HG02571 (cell line): Measurements from ENCODE around the gene IL17B.
"Not testable (repeated sequence)": the region's sequence is repeated elsewhere in the genome, so short reads cannot be mapped to it uniquely, and the experiment has no call there.

Experiments used
- ATAC-seq: cut with Tn5 transposase; IDR thresholded peaks from one replicate; pipeline ENCODE4 v1.9.1; 2021; ENCODE audit warnings: mild to moderate bottlenecking, moderate library complexity; ENCODE audit not compliant: unreplicated experiment

The IL17B gene

DNA sequence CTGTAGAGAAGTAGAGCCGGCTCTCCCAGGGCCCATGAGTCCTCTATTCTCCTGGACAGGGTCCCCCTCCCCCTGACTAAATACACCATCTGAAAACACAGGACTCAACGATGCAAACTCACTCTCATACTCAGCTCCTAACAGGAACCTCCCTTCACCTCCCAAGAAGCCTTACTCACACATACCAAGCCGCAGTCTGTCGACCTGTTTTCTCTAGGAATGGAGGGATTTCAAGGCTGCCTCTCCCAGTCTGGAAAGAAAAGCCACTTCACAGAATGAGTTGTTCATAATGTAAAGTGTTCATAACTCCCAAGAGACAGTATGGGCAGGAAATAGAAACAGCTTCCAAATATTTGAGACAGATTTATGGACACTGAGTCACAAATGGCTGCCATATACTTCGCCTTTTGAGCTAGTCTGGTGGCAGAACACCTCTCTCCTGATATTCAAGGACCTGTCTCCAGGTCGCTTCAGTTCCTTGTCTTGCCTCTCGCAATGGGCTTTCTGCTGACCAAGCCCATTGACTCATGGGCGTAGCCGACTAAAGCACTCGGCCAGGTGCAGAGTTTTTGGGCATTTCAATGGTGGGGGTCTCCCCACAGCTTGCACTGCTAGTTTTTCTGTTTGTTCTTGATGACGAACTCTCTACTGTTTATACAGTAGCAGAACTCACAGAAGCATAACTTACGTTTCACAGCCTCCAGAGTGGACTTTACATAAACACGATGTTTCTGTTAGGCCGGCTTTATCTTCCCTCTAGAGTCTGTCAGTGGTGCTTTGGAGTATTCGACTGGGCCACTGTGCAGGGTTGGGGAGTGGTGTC, 25.0 kb upstream of the IL17B start:
- no peak for ATAC-seq

DNA sequence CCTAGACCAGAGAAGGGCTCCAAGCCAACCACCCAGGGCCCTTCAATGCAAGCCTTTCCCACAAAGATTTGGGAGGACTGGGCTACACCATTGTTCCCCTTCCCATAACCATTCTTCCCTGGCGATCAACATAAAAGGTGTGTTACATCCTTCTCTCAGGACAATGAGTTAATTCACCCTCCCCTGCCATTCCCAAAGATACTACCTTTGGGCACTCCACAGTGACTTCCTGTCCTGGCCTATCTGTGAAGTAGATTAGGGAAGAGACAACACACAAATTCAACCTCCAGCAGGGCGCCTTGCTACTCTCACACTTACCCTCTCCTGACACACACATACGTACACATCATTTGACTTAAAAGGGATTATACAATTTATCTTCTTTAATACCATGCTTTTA, 23.2 kb upstream of the IL17B start:
- ATAC-seq = no peak

DNA sequence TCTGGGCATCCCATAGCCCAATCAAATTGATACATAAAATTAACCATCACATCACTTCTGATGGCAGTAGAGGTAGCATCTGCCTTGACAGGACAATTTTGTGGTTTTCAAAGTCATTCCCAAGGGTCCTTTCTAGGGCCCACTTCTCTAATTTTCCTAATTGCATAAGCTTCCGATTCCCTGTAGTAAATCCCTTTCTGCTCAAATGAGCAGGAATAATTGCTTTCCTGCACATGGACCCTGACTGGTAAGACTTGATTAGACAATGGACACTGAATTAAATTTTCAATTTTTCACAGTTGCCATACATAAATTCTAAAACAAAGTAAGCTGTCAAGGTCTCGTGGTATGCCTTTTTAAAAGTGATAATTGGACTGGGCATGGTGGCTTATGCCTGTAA, 22.0 kb upstream of the IL17B start:
- no peak for ATAC-seq

DNA sequence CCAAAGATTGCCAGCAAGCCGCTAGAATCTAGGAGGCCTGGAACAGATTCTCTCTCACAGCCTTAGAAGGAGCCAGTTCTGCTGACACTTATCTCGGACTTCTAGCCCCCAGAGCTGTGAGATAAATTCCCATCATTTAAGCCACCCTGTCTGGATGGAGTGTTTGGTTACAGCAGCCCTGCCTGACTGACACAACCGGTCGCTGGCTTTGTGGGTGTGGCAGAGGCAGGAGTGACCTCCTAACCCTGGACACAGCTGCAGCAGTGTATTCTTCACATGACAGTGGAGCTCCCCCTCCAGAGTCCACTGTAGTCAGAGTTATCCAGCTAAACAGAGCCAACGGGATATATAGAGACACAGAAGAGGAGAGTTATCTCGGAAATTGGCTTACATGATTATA, 21.2 kb upstream of the IL17B start:
- no peak for ATAC-seq

DNA sequence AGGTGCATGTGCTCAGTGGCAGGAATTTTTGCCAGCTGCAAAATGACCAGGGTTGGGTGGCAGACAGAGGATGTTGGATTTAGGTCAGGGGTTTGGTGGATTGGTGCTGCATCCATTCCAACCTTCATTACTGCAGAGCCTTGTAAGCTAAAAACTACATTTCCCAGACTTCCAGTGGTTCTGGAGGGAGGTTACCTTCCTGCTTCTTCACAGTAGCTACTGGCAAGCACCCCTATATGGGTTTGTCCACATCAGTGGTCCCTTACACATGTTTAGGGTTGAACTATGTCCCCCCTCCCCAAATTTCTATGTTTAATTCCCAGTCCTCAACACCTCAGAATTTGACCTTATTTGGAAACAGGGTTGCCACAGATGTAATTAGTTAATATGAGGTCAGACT, 20.7 kb upstream of the IL17B start:
- ATAC-seq = no peak

DNA sequence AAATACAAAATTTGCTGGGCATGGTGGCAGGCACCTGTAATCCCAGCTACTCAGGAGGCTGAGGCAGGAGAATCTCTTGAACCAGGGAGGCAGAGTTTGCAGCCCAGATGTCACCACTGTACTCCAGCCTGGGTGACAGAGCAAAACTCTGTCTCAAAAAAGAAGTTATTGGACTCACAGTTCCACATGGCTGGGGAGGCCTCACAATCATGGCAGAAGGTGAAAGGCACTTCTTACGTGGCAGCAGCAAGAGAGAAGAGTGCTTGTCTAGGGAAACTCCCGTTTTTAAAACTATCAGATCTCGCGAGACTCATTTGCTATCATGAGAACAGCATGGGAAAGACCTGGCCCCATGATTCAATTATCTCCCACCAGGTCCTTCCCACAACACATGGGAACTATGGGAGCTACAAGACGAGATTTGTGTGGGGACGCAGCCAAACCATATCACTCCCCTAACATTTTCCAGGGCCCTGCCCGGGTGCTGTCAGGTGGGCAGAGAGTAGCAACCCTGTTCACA, 19.7 kb upstream of the IL17B start:
- not testable (repeated sequence) for ATAC-seq

DNA sequence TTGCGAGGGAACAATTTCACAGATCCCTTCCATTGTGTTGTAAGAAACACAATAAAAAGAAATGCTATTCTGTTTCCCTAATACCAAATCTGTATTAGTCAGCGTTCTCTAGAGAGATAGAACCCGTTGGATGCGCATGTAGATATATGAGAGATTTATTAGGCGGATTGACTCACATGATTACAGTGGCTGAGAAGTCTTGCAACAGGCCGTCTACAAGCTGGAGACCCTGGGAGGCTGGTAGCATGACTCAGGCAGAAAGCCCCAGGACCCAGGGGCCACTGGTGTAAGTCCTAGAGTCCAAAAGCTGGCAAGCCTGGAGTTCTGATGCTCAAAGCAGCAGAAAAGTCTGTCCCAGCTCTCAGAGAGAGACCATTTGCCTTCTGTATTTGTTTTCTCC, 18.4 kb upstream of the IL17B start:
- ATAC-seq = no peak

DNA sequence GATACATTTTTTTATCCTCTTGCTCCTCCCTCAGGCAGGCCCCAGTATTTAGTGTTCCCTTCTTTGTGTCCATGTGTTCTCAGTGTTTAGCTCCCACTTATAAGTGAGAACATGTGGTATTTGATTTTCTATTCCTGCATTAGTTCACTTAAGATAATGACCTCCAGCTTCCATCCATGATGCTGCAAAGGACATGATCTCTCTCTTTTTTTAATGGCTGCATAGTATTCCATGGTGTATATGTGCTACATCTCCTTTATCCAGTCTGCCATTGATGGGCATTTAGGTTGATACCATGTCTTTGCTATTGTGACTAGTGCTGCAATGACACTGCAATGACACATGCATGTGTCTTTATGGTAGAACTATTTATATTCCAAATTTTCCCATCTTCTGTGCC, 15.9 kb upstream of the IL17B start:
- not testable (repeated sequence) for ATAC-seq

DNA sequence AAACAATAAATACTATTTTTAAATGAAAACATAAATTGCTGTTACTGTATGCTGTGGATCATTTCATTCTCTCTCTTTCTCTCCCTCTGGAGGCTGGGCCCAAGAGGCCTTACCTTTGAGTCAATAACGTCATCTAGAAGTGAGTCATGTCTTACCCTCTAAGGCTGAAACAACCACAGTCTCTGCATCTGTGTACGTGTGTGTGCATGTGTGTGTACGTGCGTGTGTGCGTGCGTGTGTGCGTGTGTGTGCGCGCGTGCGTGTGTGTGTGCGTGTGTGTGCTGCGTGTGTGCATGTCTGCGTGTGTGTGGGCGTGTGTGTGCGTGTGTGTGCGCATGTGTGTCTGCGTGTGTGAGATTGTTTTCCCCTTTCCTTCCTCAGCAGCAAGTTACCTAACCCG, 13.6 kb upstream of the IL17B start:
- ATAC-seq = no peak

DNA sequence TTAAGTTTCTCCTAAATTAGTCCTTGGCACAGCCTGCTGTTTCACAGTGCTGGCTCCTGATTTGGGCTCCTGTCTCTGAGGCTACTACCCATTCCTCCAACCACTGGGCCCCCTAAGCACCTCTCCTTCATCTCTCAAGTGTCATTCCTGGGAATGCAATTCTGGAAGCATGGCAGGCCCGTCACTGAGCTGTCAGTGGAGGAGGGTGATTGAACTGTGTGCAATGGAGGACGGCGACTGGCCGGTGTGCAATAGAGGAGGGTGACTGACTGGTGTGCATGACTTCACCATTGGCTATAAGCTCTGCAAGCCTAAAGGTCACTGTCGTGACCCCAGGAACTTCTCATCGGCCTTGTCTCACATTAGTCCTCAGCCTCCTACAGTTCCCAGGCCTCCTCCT, 12.4 kb upstream of the IL17B start:
- ATAC-seq = no peak

DNA sequence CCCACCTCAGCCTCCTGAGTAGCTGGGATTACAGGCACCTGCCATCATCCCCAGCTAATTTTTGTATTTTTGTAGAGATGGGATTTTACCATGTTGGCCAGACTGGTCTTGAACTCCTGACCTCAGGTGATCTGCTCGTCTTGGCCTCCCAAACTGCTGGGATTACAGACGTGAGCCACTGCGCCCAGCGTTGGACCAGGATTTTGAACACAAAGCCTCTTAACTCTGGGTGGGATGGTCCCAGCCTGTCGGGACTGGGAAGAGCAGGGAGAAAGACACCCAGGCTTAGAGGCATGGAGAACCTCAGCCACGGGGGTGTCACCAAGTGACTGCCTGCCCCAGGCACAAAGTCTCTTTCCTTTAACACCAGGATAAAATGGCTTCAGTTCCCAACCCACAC, 12.0 kb upstream of the IL17B start:
- not testable (repeated sequence) for ATAC-seq

DNA sequence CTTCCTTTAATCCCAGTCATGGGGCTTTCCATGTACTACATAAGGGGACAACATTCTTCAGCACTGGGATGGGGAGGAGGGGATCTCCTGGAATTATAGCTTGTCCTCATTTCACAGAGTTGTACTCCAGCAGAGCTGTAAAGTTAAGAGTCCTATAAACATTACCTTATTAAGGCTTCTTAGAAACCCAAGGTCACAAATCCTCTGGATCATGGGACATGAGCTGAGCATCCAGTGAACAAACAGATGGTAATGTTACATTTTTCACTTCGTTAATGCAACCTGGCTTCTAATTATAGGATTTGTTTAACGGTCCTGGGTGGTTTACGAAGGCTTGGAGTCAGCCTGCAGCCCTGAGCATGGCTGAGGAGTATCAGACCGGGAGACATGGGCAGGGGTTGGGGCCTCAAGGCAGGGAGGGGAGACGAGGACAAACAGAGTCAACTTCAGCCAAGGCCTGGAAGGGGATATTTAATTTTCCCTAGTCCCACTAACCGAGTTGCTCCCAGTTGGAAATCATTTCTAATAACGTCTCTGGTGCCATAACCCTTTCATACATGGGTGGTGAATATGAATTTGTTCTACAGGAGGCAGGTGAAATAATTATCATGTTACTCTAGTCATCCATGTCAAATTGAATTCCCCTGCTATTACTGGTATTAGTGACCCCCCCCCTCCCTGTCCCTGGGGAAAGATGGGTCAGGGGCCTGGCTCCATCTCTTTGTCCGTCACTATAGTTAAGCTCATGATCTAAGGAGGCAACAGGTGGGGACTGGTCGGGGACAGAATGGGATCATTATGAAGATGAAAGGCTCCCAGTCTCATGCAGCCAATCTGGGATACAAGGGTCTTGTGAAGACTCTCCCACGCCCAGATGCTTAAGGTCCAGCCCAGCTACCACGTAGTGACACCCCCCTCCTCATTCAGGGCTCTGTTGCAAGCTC, 10.7 kb upstream of the IL17B start:
- ATAC-seq = no peak

DNA sequence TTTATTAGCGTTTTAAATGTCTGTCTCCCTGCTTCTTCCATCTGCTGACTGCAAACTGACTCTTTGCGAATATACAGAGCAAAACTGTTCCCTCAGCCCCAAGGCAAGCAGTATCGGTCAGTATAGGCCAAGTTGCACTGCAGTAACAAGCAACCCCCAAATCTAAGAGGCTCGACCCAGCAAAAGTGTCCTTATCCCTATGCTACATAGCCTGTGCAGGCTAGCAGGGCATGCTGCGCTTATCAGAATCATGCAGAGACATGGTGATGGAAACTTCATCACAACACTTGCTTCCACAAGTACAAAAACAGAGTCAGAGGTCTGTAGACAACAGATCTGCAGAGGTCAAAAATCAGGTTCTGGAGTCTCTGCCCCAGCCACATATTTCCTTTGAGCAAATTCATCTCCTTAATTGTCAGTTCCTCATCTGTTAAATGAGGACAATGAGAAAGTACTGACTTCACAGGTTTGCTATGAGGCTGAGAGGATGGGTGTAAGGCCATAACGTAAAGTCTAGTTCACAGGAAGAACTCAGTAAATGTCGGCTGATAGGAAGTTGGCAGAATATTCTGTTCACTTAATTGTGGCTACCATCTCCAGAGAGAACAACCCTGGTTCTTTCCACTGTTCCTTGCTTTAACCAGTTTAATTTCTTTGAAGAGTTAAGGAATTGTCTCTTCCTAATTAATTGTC, 9.6 kb upstream of the IL17B start:
- ATAC-seq = no peak

DNA sequence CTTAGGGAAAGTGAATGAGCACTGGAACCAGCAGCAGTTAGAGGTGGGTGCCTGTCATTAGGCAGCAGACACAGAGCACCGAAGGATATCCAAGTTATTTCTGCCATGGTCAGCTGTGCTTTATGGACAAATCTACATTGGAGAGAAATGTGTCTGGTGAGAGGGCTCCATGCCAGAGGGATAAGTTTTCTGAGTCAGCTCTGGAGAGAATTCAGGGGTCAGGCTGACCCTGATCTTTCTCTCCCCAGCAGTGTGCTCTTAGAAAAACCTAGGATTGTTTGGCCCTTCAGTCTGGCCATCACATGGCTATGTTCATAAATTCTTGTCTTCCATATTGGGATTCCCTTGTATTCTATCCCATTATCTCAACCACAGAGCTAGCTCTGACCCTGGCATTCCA, 8.9 kb upstream of the IL17B start:
- no peak for ATAC-seq

DNA sequence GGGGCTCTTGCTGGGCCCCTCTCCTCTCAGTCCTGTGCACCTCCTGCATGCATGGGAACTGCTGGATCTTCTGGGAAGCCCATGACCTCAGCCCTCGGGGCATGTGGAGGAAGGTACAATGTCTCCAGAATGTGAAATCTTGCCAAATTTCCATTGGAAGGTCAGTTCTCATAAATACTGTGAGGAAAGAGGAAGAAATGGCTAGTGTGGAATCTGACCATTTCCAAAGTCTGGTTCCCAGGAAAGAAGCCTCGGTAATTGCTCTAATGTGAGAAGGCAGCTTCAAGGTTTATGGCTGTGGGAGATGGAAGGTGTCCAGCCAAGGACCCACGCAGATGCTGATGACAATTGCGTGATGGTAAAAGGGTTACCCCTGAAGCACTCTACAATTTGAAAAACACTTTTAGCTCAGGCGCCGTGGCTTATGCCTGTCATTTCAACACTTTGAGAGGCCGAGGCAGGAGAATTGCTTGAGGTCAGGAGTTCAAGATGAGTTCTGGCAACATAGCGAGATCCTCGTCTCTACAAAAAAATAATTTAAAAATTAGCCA, 8.1 kb upstream of the IL17B start:
- ATAC-seq = no peak

DNA sequence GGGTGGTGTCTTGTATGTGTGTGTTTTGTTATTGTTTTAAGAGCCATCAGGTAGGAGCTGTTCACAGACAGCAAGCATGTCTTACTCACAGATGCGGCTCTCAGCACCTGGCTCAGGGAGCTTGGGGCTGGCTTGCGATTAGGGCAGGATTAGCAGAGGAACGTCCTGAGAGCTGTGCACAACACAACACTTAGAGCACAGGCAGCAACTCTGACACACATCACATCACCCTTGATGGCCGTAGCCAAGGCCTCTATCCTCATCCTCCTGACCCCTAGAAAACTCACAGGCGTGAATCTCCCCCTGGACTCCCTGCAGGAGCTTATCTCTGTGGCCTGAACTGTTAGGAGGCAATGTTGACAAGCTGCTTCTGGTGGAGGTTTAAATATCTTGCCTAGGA, 7.1 kb upstream of the IL17B start:
- no peak for ATAC-seq

DNA sequence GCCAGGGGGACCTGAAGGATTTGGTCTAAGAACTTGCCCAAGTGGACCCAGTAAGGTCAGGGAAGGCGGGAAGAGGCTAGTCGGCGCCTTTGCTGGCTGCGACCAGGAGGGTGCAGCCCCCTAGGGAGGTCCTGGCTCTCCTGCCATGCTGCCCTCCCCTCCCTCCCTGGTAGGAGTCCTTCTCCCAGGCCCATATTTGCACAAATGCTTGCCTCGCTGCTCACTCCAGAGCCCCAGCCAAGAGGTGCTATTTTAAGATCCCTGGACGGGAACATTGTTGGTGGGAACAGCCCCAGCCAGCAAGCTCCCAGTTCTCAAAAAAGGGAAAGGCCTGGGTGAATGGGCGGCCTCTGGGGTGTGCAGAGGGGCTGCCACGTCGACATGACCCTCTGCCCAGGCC, 4.3 kb upstream of the IL17B start:
- ATAC-seq = no peak

DNA sequence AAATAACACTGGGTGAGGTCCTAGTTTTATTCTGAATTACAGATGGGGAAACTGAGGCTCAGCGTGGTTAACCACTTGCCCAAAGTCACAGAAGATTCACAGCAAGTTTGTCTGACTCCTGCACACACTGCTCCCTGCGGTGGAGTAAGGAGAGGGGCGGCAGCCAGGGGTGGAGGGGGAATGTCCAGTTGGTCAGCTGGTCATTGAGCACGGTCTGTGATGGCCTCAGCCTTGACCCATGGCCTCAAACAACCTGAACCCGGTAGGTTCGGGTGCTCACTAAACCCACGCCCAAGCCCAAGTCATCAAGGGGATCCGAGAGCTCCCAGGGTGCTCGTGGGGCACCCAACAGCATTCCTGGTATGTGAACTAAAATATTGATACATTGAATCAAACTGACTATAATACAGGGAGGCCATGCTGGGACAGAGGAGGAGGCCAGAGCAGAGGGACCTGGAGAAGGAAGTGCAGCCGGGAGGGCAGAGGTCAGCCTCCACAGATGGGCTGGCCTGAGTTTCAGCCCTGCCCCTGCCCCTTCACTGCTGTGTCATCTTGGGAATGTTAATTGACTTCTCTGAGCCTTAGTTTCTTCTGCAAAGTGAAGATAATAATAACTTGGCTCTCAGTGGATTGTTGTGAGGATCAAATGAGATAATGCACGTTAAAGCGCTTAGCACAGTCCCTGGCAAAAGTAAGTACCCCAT, 3.6 kb upstream of the IL17B start:
- ATAC-seq = no peak

DNA sequence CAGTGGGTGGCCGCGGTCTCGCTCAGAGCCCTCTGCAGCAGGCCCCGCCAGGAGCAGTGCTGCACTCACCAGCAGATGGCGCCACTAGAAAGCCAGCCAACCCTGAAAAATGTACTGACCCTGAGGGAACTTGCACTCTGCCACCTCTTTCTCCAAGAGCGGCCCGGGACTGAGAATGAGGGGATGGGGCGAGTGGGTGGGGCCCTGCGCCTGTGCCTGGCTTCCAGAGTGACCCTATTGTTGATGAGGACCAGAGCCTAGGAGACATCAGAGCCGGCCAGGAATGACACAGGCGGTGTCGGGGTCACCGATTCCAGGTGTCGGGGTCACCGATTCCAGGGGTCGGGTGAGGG, 2.9 kb upstream of the IL17B start:
- no peak for ATAC-seq

DNA sequence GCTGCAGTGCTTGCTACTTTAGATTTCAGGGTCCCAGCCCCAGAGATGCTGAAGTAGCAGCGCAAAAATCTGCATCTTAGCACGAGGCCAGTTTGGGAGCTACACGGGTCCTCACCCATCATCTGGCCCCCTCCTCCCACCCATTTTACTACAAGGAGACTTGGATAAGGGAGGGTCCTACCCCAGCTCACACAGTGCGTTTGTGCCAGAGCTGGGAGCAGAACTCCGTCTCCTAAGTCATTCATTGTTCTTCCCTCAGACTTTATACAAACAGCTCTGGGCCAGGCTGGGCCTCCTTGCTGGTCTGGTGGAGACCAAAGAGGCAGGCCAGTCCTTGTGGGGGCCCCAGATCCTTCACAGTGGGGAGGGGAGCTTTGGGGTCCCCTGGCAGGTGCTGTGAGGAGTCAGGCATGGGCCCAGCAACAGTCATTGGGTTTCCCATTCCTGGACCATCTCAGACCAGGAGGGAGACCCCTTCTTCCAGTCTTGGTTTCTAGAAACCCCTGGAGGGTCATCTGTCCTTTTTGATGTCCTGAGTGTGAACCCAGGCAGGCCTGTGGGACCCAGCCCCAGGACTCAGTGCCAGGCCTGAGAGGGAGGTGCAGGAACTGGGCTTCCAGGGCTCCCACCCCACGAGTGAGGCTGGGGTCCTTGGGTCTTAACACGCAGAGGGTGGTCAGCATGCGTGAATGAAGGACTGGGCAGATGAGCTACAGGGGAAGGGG, 2.3 kb upstream of the IL17B start:
- no peak for ATAC-seq
